H1 (cell line): ENCODE results near the gene IGSF9. TPM values are rescaled to one million over a fixed set of nuclear protein-coding genes. Genes with fewer than 3 reads are reported as not detected.

ENCODE experiments used
- CTBP2 ChIP-seq: IDR thresholded peaks from 2 replicates; pipeline ENCODE4 v1.7.0; 2011; ENCODE audit warnings: borderline replicate concordance, mild to moderate bottlenecking, moderate library complexity, mixed read lengths, low read length; ENCODE audit not compliant: insufficient read depth, insufficient read length
- HDAC2 ChIP-seq, 2 experiments: fragments of 300-600 bp in 1 of 2; sonication (generic) in 1 of 2; IDR thresholded peaks; 2 replicates each; pipeline ENCODE4 v1.6.1; 2011 to 2012; ENCODE audit warnings: low read depth in 2 of 2, low read length in 2 of 2, mild to moderate bottlenecking in 2 of 2, moderate library complexity in 2 of 2, borderline replicate concordance in 1 of 2, inconsistent platforms in 1 of 2
- PHF8 ChIP-seq: fragments of 200-600 bp; sonication (generic); conservative IDR thresholded peaks from 2 replicates; pipeline ENCODE4 v1.7.1; 2012; ENCODE audit warnings: low read depth, mild to moderate bottlenecking, inconsistent platforms, low read length, moderate library complexity
- RBBP5 ChIP-seq: IDR thresholded peaks from 2 replicates; pipeline ENCODE4 v1.7.1; 2012; ENCODE audit warnings: low read depth, mild to moderate bottlenecking, inconsistent platforms, low read length, moderate library complexity, borderline replicate concordance
- SP4 ChIP-seq: IDR thresholded peaks from 2 replicates; pipeline ENCODE4 v1.6.1; 2012; ENCODE audit warnings: low read length, inconsistent platforms
- polyA plus RNA-seq, 7 experiments: library from polyadenylated mRNA; depleted of rRNA in 3 of 7; stranded (reverse) in 5 of 7; unstranded in 2 of 7; fragments of >200 nt in 5 of 7; fragments of 200-250 nt in 2 of 7; gene quantifications; 1 replicate in 5 of 7; 2 replicates in 1 of 7; 4 replicates in 1 of 7; pipeline versions ENCODE4 v1.2.1 to v1.2.3, GENCODE V29; 2011 to 2013; ENCODE audit warnings: missing spikeins in 2 of 7, mixed read lengths in 2 of 7
- total RNA-seq: library from RNA; stranded (reverse); fragmentation: NEBNext Ultra II Directional; extraction: Animal tissue kit (Norgen Biotek cat#: 25700); gene quantifications from 2 replicates; pipeline ENCODE4 v1.2.1, GENCODE V29; 2021
- TF ChIP-seq, protein P1 (sequence below): fragments of 300-600 bp; sonication (generic); IDR thresholded peaks from 2 replicates; pipeline ENCODE4 v1.7.1; 2012; ENCODE audit warnings: low read length, moderate library complexity, mild to moderate bottlenecking, inconsistent platforms; ENCODE audit not compliant: insufficient replicate concordance
- TF ChIP-seq, protein P2 (sequence below): IDR thresholded peaks from 2 replicates; pipeline ENCODE4 v1.6.1; 2012; ENCODE audit warnings: low read length, inconsistent platforms

The IGSF9 gene
- total and polyA plus RNA-seq, 2 of the 8 experiments (the other 6 are each of a cell fraction or from before 2014, with no cell fraction given), result 10.9 to 28.1 TPM

DNA sequence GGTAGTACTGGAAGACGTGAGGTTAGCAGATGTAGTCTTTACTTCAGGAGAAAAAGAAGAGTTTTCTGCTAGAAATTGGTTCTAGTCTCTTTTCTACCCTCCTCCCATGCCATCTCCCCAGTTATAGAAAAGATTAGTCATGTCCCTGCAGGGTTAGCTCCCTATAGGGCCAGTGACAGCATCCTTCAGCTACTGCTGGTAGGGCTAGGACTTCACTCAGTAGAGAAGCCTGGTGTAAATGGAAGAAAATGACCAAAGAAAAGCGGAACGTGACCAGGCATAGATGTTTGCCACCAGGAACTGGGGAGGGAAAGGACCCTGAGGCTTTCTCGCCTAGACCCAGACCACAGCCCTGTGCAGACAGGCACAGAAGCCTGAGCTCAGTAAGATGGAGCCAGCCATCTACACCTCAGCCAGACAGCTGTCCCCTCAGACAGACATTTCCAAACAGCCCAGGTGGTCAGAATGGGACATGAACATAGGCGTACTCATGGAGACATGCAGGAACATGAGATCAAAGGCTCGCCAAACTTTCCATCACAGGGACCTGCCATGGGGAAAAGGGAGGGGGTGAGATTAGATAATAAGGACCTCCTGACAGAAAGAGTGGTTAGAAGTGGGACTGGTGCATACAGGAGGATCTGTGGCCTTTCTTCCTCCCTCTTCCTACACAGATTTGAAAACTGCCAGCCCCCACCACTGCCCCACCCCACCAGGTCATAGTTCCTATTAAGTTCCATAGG, 32.1 kb upstream of the IGSF9 start (continued):
- TF ChIP-seq, protein P1, sequence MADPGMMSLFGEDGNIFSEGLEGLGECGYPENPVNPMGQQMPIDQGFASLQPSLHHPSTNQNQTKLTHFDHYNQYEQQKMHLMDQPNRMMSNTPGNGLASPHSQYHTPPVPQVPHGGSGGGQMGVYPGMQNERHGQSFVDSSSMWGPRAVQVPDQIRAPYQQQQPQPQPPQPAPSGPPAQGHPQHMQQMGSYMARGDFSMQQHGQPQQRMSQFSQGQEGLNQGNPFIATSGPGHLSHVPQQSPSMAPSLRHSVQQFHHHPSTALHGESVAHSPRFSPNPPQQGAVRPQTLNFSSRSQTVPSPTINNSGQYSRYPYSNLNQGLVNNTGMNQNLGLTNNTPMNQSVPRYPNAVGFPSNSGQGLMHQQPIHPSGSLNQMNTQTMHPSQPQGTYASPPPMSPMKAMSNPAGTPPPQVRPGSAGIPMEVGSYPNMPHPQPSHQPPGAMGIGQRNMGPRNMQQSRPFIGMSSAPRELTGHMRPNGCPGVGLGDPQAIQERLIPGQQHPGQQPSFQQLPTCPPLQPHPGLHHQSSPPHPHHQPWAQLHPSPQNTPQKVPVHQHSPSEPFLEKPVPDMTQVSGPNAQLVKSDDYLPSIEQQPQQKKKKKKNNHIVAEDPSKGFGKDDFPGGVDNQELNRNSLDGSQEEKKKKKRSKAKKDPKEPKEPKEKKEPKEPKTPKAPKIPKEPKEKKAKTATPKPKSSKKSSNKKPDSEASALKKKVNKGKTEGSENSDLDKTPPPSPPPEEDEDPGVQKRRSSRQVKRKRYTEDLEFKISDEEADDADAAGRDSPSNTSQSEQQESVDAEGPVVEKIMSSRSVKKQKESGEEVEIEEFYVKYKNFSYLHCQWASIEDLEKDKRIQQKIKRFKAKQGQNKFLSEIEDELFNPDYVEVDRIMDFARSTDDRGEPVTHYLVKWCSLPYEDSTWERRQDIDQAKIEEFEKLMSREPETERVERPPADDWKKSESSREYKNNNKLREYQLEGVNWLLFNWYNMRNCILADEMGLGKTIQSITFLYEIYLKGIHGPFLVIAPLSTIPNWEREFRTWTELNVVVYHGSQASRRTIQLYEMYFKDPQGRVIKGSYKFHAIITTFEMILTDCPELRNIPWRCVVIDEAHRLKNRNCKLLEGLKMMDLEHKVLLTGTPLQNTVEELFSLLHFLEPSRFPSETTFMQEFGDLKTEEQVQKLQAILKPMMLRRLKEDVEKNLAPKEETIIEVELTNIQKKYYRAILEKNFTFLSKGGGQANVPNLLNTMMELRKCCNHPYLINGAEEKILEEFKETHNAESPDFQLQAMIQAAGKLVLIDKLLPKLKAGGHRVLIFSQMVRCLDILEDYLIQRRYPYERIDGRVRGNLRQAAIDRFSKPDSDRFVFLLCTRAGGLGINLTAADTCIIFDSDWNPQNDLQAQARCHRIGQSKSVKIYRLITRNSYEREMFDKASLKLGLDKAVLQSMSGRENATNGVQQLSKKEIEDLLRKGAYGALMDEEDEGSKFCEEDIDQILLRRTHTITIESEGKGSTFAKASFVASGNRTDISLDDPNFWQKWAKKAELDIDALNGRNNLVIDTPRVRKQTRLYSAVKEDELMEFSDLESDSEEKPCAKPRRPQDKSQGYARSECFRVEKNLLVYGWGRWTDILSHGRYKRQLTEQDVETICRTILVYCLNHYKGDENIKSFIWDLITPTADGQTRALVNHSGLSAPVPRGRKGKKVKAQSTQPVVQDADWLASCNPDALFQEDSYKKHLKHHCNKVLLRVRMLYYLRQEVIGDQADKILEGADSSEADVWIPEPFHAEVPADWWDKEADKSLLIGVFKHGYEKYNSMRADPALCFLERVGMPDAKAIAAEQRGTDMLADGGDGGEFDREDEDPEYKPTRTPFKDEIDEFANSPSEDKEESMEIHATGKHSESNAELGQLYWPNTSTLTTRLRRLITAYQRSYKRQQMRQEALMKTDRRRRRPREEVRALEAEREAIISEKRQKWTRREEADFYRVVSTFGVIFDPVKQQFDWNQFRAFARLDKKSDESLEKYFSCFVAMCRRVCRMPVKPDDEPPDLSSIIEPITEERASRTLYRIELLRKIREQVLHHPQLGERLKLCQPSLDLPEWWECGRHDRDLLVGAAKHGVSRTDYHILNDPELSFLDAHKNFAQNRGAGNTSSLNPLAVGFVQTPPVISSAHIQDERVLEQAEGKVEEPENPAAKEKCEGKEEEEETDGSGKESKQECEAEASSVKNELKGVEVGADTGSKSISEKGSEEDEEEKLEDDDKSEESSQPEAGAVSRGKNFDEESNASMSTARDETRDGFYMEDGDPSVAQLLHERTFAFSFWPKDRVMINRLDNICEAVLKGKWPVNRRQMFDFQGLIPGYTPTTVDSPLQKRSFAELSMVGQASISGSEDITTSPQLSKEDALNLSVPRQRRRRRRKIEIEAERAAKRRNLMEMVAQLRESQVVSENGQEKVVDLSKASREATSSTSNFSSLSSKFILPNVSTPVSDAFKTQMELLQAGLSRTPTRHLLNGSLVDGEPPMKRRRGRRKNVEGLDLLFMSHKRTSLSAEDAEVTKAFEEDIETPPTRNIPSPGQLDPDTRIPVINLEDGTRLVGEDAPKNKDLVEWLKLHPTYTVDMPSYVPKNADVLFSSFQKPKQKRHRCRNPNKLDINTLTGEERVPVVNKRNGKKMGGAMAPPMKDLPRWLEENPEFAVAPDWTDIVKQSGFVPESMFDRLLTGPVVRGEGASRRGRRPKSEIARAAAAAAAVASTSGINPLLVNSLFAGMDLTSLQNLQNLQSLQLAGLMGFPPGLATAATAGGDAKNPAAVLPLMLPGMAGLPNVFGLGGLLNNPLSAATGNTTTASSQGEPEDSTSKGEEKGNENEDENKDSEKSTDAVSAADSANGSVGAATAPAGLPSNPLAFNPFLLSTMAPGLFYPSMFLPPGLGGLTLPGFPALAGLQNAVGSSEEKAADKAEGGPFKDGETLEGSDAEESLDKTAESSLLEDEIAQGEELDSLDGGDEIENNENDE, result no peak
- TF ChIP-seq SP4 (no peak), PHF8 (no peak), RBBP5 (no peak), HDAC2 (IDR thresholded peaks at IDR 0.05; ENCODE audit: borderline replicate concordance in 1 of 2, low read depth in 2 of 2, low read length in 2 of 2) (no peak), CTBP2 (no peak)
- TF ChIP-seq, protein P2, sequence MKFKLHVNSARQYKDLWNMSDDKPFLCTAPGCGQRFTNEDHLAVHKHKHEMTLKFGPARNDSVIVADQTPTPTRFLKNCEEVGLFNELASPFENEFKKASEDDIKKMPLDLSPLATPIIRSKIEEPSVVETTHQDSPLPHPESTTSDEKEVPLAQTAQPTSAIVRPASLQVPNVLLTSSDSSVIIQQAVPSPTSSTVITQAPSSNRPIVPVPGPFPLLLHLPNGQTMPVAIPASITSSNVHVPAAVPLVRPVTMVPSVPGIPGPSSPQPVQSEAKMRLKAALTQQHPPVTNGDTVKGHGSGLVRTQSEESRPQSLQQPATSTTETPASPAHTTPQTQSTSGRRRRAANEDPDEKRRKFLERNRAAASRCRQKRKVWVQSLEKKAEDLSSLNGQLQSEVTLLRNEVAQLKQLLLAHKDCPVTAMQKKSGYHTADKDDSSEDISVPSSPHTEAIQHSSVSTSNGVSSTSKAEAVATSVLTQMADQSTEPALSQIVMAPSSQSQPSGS, result no peak
